Stomach (tissue), 4 donors: ENCODE measurements around the gene RERE.

Source experiments
- CTCF ChIP-seq, 7 experiments: fragments of 450-650 bp in 4 of 7; fragments of 200-600 bp in 3 of 7; sonication (generic) in 3 of 7; IDR thresholded peaks; one replicate each; pipeline ENCODE4 v1.5.1; 2016 to 2019; ENCODE audit warnings: antibody characterized with exemption in 7 of 7, control low read depth in 2 of 7, mild to moderate bottlenecking in 1 of 7
- EP300 ChIP-seq: sonication (generic); formaldehyde crosslinking; IDR thresholded peaks from one replicate; pipeline ENCODE4 v1.6.1; 2017; ENCODE audit warnings: antibody characterized with exemption
- POLR2A ChIP-seq, 4 donors: fragments of 450-650 bp; IDR thresholded peaks; one replicate each; pipeline ENCODE4 v1.6.1; 2016; ENCODE audit warnings: antibody characterized with exemption in 4 of 4, control low read depth in 2 of 4, mild to moderate bottlenecking in 1 of 4, moderate library complexity in 1 of 4
- POLR2AphosphoS5 ChIP-seq, 3 donors: sonication (generic); formaldehyde crosslinking; IDR thresholded peaks; one replicate each; pipeline ENCODE4 v1.6.1; 2016; ENCODE audit warnings: antibody characterized with exemption in 3 of 3

GRCh38 chr1:8510041-8510823 lies 307.2 kb downstream of the RERE start:
- no peak for TF ChIP-seq CTCF (IDR thresholded peaks at IDR 0.05)
- no peak for TF ChIP-seq POLR2A (IDR thresholded peaks at IDR 0.05)
- TF ChIP-seq EP300 = no peak
- TF ChIP-seq POLR2AphosphoS5 (IDR thresholded peaks at IDR 0.05) = no peak
